AG08396 (cell line): Measurements from ENCODE around the gene PRAC1.

Source experiments
- DNase-seq: peaks from one replicate; pipeline ENCODE4 v3.0.0; 2012; ENCODE audit warnings: low spot score, mixed read lengths

Gene PRAC1

DNA sequence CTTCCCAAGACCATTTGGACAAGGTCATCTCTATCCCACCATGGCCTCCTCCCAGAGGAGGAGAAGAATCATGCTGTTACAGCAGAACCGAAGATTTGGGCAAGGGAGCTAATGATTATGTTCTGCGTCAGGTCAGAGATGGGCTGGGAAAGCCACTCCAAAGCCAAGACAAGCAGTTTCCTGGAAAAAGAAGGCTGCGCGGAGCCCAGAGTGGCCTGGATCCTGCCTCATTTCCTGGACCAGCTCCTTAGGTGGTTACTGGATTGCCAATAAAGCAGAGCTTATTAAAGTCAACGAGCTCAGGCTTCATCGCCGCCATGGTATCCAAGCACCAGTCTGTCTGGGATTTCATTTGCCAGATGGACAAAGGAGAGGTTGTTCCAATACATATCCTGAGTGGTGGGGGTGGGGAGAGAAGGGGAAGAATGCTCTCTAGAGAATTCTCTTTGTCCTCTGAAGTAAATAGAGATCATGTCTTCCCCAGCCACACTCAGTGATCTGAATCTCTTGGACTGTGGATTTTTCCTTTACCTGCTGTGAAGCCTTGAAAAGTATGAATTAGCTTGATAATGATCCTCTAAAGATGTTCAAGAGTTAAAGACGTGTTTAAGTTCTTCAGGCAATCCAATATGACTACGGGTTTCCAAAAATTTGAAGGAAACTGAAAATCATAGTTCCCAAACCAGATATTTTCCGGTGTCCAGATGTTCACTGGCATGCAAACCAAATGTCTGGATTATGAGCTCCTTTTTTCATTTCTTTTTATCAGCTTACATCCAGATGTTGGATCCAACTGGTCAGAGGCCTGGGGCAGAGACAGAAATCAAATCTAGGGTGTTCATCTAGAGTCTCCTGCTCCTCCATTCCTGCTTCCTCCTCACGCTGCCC lies 17.7 kb downstream of the PRAC1 start:
- no peak for DNase-seq

DNA sequence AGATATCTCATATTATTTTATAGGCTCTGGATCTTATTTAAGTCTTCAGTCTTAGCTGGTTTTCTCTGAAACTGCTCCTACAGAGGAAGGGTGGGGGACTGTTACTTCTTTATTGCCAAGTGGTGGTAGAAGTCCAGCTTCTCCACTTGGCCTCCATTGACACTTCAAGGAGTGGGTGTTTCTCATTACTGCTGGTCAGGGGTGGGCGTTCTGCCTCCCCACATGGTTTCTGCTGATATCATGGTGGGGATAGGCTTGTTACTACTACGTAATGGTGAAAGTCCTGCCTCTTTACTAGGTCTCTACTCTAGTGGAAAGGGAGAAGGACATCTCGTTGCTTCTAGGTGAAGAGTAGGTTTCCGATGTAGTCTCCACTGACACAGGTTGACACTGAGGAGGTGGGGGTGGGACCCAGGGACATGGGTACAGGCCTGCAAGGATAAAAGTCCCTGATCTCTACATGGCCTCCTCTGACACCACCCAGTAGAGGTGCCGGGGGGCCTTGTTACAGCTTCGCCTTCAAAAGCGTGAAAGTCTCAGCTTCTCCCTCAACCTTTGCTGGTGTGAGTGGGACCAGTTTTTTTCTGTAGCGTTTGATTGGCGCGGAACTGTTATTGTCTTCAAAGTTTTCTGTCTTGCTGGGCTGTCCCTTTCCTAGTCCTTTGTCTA lies 20.3 kb downstream of the PRAC1 start:
- no peak for DNase-seq

DNA sequence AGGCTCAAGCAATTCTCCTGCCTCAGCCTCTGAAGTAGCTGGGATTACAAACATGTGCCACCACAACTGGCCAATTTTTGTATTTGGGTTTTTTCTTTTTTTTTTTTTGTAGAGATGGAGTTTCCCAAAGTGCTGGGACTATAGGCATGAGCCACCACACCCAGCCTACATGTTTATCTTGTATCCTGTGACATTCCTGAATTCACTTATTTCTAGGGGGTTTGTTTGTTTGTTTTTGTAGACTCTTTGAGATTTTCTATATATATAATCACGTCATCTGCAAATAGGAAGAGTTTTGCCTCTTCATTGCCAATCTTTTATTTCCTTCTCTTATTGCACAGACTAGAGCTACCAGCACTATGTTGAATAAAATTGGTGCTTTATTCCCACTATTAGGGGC lies 29.1 kb downstream of the PRAC1 start:
- DNase-seq: no peak

DNA sequence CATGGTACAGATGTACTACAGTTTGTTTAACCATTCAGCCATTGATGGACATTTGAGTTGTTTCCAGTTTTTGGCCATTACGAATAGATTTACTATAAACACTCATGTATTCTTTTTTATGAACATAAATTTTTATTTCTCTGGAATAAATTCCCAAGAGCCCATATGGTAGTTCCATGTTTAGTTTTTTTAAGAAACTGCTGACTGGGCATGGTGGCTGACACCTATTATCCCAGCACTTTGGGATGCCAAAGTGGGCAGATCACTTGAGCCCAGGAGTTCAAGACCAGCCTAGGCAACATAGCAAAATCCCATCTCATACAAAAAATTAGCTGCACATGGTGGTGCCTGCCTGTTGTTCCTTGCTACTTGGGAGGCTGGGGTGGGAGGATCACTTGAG lies 30.3 kb downstream of the PRAC1 start:
- no peak for DNase-seq

DNA sequence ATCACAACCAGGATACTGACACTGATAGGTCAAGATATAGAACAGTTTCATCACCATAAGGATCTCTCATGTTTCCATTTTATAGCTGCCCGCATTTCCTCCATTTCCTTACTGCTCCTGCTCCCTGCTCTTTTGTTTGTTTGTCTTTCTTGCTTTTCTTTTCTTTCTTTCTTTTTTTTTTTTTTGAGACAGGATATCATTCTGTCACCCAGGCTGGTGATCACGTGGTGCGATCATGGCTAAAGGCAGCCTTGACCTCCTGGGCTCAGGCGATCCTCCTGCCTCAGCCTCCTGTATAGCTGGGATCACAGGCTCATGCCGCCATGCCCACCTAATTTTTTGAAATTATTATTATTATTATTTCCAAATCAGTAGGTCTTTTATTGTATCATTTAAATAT lies 31.7 kb downstream of the PRAC1 start:
- DNase-seq: no peak

DNA sequence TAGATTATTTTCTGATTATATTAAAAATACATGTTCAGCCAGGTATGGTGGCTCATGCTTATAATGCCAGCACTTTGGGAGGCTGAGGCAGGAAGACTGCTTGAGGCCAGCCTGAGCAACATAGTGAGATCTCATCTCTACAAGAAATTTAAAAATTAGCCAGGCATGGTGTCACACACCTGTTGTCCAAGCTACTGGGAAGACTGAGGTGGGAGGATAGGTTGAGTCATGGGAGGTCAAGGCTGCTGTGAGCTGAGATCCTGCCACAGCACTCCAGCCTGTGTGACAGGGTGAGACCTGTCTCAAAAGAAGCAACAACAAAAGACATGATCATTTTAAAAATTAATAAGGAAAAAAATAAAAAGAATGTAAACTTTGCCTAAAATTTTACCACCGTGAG lies 40.7 kb downstream of the PRAC1 start:
- no peak for DNase-seq

DNA sequence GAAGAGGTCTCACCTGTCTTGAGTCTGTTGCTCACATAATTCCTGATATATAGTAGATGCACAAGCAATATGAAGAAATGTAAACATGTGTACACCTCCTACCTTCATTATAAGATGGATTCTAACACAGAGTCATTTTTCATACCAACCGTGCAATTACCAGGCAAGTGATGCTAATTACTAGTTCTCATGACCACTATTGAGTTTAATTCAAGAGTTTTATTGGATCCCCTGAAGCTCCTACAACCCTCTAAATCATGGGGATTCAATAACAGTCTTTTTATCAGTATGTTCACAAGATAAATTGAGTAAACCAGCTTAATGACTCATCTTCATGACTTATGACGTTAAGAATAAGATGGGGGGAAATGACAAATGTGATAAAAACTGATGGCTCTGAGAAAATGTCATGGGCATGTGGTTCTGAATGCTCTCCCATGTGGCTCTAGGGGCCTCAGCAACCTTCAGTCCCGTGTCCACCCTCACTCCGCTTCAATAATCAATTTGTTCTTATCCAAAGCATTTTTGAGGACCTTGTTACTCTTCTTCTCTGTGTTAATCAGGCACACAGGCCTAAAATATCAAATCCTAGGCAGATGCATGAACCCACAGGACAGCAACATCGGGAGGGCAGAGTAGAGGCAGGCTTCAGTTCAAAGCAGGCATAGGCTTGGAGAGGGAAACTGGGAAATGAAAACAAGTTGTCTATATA lies 42.8 kb downstream of the PRAC1 start:
- no peak for DNase-seq

DNA sequence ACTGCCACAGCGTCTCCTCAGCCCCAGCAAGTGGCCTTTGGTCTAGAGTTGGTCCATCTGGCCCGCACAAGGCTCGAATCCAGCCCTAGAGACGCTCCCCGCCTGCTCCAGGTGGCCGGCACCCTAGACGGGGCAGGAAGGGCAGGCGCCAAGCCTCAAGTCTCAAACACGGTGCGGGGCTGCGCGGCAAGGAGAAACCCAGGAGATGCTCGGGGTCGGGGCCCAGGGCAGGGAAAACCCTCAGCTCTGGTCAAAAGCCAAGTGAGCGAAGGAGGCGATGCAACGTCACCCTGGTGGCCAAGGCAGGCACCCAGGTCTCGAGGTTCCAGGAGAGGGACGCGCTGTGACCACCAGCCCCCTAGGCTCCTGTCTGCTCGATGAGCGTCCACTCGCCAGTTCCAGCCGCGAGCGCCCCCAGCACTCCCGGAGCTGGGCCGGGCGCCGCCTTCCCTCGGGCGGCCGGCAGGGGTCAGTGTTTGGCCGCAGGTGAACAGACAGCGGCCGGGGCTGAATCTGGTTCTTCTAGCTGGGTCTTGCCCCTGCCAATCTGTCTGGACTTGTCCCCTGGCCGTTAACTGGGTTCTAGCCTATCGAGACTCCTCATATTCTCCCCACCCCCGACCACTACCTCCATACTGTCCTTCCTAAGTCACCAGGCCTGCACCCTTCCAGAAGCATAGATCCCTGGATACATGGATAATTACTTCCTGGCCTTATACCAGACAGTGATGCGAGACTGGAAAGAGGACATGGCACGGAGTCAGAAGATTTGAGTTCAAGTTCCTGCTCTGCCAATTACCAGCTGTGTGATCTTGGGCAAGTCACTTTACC lies 44.0 kb downstream of the PRAC1 start:
- peak; percentile 83 for DNase-seq

DNA sequence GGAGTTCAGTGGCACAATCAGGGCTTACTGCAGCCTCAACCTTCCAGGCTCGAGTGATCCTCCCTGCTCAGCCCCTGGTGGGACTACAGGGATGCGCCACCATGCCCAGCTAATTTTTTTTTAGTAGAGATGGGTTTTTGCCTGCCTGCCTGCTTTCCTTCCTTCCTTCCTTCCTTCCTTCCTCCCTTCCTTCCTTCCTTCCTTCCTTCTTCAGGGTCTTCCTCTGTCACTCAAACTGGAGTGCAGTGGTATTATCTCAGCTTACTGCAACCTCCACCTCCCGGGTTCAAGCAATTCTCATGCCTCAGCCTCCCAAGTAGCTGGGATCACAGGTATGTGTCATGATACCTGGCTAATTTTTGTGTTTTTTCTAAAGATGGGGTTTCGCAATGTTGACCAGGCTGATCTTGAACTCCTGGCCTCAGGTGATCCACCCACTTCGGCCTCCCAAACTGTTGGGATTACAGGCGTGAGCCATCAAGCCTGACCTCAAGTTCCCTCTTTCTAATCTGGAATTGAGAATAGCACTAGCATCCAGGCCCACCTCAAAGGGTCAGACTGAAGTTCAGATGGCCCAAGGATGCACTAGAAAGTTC lies 45.3 kb downstream of the PRAC1 start:
- no peak for DNase-seq

DNA sequence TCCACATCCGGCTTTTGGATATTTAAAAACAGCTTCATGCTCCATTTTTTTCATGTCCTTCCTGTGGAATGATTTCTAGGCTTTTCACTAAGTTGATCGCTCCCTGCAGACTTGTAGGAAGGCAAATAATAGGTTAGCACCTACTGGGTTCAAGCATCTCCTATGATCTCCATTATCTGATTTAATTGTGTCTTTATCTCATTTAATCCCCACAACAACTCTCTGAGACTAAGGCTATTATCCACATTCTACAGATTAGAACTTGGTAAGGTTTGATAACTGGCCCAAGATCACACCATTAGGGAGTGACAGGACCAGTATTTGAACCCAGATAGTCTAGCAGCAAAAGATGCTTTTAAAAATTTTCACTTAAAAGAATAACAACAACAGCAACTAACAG lies 50.0 kb downstream of the PRAC1 start:
- no peak for DNase-seq
